Uterus (tissue), 2 donors: ENCODE measurements around the gene TXNL4B.
"Not testable (repeated sequence)": the region's sequence is repeated elsewhere in the genome, so short reads cannot be mapped to it uniquely, and the experiment has no call there.

Source experiments
- POLR2A ChIP-seq, 2 donors: fragments of 450-650 bp; IDR thresholded peaks; one replicate each; pipeline ENCODE4 v1.6.1; 2016; ENCODE audit warnings: antibody characterized with exemption in 2 of 2, mild to moderate bottlenecking in 1 of 2, moderate library complexity in 1 of 2
- TF ChIP-seq, protein P1 (sequence below), 4 experiments: fragments of 200-600 bp in 2 of 4; fragments of 450-650 bp in 2 of 4; sonication (generic) in 2 of 4; IDR thresholded peaks; one replicate each; pipeline ENCODE4 v1.5.1; 2016 to 2019; ENCODE audit warnings: antibody characterized with exemption in 4 of 4, mild to moderate bottlenecking in 2 of 4, moderate library complexity in 1 of 4

DNA sequence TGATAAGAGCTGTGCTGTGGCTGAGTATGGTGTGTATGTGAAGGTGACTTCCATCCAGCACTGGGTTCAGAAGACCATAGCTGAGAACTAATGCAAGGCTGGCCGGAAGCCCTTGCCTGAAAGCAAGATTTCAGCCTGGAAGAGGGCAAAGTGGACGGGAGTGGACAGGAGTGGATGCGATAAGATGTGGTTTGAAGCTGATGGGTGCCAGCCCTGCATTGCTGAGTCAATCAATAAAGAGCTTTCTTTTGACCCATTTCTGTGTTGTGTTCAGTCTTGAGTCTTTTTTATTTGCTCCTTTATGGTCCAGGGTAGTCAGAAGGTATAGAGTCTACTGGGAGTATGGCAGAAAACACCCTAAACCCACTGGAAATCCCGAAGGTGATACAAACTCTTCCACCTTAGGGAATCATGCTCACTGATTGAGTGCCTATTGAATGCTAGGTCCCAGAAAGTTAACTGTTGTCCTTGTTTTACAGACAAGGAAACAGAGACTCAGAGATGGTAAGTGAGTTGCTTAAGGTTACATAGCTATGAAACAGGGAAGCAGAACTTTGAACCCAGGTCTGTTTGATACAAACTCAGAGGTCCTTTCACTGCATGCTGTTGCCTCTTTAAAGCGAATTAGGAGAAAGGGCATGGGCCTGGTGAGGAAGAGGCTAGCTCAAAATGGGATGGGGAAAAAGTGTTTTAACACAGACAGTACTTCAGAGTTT is 16.3 kb downstream of the TXNL4B start:
- TF ChIP-seq, protein P1, sequence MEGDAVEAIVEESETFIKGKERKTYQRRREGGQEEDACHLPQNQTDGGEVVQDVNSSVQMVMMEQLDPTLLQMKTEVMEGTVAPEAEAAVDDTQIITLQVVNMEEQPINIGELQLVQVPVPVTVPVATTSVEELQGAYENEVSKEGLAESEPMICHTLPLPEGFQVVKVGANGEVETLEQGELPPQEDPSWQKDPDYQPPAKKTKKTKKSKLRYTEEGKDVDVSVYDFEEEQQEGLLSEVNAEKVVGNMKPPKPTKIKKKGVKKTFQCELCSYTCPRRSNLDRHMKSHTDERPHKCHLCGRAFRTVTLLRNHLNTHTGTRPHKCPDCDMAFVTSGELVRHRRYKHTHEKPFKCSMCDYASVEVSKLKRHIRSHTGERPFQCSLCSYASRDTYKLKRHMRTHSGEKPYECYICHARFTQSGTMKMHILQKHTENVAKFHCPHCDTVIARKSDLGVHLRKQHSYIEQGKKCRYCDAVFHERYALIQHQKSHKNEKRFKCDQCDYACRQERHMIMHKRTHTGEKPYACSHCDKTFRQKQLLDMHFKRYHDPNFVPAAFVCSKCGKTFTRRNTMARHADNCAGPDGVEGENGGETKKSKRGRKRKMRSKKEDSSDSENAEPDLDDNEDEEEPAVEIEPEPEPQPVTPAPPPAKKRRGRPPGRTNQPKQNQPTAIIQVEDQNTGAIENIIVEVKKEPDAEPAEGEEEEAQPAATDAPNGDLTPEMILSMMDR (IDR thresholded peaks at IDR 0.05) = not testable (repeated sequence)
- not testable (repeated sequence) for TF ChIP-seq POLR2A (IDR thresholded peaks at IDR 0.05)
